Lung (tissue), 12 donors: ENCODE data around the gene TYMP. TPM values are rescaled to one million over a fixed set of nuclear protein-coding genes. Genes with fewer than 3 reads are reported as not detected.

ENCODE experiments used
- ATAC-seq: fragments of 200-7000 bp; cut with Tn5 transposase; one replicate; pipeline ENCODE4 v1.9.1; 2020; ENCODE audit warnings: moderate number of reproducible peaks; ENCODE audit not compliant: insufficient read depth, low FRiP score
- DNase-seq, 3 donors: peaks; one replicate each; pipeline ENCODE4 v3.0.0-alpha.2; 2013 to 2017
- H3K27ac ChIP-seq, 2 donors: one replicate each; pipeline ENCODE4 v1.5.1; 2013; ENCODE audit warnings: mild to moderate bottlenecking in 2 of 2, moderate library complexity in 2 of 2, control low read depth in 1 of 2, inconsistent platforms in 1 of 2, low read depth in 1 of 2, low read length in 1 of 2
- H3K27me3 ChIP-seq, 3 donors: one replicate each; pipeline ENCODE4 v1.5.1; 2013; ENCODE audit warnings: low read length in 2 of 3; ENCODE audit not compliant: control insufficient read depth in 3 of 3, insufficient read depth in 3 of 3
- H3K36me3 ChIP-seq, 4 donors: one replicate each; pipeline ENCODE4 v1.5.1; 2013; ENCODE audit warnings: low read length in 4 of 4, mild to moderate bottlenecking in 1 of 4, moderate library complexity in 1 of 4; ENCODE audit not compliant: control insufficient read depth in 4 of 4, insufficient read depth in 4 of 4
- H3K4me1 ChIP-seq, 5 donors: one replicate each; pipeline ENCODE4 v1.5.1; 2013; ENCODE audit warnings: low read length in 5 of 5, mild to moderate bottlenecking in 2 of 5, moderate library complexity in 1 of 5; ENCODE audit not compliant: control insufficient read depth in 5 of 5, insufficient read depth in 5 of 5
- H3K4me3 ChIP-seq: one replicate; pipeline ENCODE4 v1.5.1; 2013; ENCODE audit warnings: mild to moderate bottlenecking, control low read depth, moderate library complexity
- H3K9ac ChIP-seq, 2 donors: one replicate each; pipeline ENCODE4 v1.5.1; 2013; ENCODE audit warnings: low read length in 2 of 2, control low read depth in 1 of 2; ENCODE audit not compliant: insufficient read depth in 1 of 2
- H3K9me3 ChIP-seq, 4 donors: one replicate each; pipeline ENCODE4 v1.5.1; 2013; ENCODE audit warnings: low read length in 3 of 4, mild to moderate bottlenecking in 1 of 4, moderate library complexity in 1 of 4; ENCODE audit not compliant: control insufficient read depth in 4 of 4, insufficient read depth in 3 of 4
- WGBS, 2 donors: extraction: QIAGEN DNeasy Blood & Tissue Kit; methylation state at CpG; one replicate each; pipeline ENCODE4 v1.1.7; 2013; 5-methylcytosine and 5-hydroxymethylcytosine counted together
- polyA plus RNA-seq, 2 donors: library from polyadenylated mRNA; stranded (reverse); fragments of 200-250 nt; gene quantifications; one replicate each; pipeline ENCODE4 v1.2.1, GENCODE V29; 2013
- total RNA-seq, 2 donors: library from RNA; depleted of rRNA in 1 of 2; stranded (reverse); fragments of >200 nt in 1 of 2; gene quantifications; one replicate each; pipeline ENCODE4 v1.2.1, GENCODE V29; 2014 to 2021
- TF ChIP-seq, protein P1 (sequence below): IDR thresholded peaks from 2 replicates; pipeline ENCODE4 v1.5.1; 2012; ENCODE audit warnings: mild to moderate bottlenecking; ENCODE audit errors: control extremely low read depth, extremely low read depth
- donor health status: control.
- donor health status: control.
- donor health status: Bipolar disorder and iron deficiency.
- donor health status: healthy.
- donor health status: DM: yes; HTN: yes; CAD: no.

TYMP gene
- total and polyA plus RNA-seq, 4 donors: 52.7 to 641 (median 233) TPM

DNA sequence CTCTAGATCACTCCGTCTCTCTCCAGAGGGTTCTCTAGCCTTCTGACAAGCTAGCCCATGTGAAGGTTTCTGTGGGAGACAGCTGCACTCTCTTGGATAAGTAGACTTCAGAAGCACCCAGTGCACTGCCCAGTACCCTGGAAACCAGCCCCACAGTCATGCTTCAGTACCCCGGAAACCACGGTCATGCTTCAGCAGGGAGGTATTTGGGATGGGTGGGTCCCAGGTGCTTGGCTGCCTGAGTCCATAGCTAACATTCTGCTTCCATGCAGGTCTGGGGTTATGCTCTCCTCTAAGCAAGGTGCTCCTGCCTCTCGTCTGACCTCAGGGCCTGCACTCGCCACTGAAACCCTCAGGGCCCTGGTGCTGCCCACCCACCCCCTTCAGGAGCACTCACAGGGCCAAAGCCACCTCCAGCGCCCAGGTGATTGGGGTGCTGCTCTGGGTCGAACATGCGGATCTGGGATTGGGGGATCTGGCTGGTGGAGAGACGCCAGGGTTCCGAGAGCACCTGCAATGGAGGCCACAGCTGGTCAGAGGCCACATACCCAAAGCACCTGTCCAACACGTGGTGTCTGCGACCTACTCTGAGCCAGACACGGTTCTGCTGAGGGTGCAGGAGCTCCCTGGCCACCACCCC is 40.2 kb upstream of the TYMP start:
- H3K9me3 ChIP-seq: no peaks in the 10 kb centered on the region
- H3K9ac ChIP-seq: no peak overlapping the region
- WGBS, 2 donors: 91 to 97% methylated on average over 13 of the region's 13 CpGs
- TF ChIP-seq, protein P1, sequence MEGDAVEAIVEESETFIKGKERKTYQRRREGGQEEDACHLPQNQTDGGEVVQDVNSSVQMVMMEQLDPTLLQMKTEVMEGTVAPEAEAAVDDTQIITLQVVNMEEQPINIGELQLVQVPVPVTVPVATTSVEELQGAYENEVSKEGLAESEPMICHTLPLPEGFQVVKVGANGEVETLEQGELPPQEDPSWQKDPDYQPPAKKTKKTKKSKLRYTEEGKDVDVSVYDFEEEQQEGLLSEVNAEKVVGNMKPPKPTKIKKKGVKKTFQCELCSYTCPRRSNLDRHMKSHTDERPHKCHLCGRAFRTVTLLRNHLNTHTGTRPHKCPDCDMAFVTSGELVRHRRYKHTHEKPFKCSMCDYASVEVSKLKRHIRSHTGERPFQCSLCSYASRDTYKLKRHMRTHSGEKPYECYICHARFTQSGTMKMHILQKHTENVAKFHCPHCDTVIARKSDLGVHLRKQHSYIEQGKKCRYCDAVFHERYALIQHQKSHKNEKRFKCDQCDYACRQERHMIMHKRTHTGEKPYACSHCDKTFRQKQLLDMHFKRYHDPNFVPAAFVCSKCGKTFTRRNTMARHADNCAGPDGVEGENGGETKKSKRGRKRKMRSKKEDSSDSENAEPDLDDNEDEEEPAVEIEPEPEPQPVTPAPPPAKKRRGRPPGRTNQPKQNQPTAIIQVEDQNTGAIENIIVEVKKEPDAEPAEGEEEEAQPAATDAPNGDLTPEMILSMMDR: no peak
- H3K4me1 ChIP-seq: no peaks in the 10 kb centered on the region
- DNase-seq (no peak), ATAC-seq (no peak)
- no peak overlapping the region for H3K4me3 ChIP-seq
- H3K27ac ChIP-seq: no peak overlapping the region
- no peaks in the 10 kb centered on the region for H3K27me3 ChIP-seq
- peaks cover 0 to 8% (median 0%) of the 10 kb centered on the region in 4 donors for H3K36me3 ChIP-seq

DNA sequence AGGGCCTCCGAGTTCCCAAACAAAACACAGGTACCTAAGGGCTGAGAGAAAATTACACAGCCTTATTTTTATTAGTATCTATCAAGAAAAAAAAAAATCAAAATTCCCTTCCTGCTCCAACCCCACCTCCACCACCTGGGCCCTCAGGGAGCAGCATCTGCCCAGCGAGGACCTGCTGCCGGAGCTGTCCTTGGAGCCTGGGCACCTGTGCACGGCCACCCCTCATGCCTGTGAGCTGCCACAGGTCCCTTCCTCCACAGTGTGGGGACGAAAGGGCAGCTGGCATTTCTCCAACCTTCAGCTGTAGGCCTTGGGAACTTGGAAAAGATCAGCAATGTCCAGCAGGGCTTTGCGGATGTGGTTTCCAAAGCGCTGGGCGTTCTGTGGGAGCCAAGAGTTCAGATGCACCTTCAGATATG is 39.2 kb upstream of the TYMP start:
- DNase-seq: no peak

DNA sequence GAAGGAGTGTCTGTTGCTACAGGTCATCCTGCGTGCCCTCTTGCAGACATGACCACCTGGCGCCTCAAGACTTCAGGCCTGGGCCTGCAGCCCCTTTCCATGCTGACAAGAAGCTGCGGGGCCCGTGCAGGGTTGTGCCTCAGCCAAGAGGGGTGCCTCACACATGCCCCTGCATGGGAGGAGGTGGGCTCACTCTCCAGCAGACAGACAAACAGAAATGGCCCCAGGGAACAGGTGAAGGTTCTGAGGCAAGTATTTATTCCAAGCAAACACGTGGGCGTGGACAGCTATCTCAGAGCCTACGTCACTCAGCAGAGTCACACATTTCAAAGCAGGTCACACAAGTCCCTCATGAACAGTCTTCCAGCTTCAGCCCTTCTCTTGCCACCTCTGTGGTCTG is 38.8 kb upstream of the TYMP start:
- H3K9me3 ChIP-seq: no peaks in the 10 kb centered on the region
- peaks cover 0 to under 1% (median 0%) of the 10 kb centered on the region in 5 donors for H3K4me1 ChIP-seq
- ATAC-seq (no peak), DNase-seq (peak in 1 of 3 donors; percentile 29)
- H3K36me3 ChIP-seq: peaks cover 0 to 8% (median 0%) of the 10 kb centered on the region in 4 donors
- TF ChIP-seq, protein P1: no peak
- H3K27ac ChIP-seq: no peak overlapping the region
- WGBS, 2 donors: 84 to 87% methylated on average over 7 of the region's 7 CpGs
- no peak overlapping the region for H3K4me3 ChIP-seq
- H3K9ac ChIP-seq: no peak overlapping the region
- no peaks in the 10 kb centered on the region for H3K27me3 ChIP-seq

More for the DNA sequence above, 39.2 kb upstream of the TYMP start:
- TF ChIP-seq, protein P1: no peak
- no peaks in the 10 kb centered on the region for H3K4me1 ChIP-seq
- H3K27ac ChIP-seq: no peak overlapping the region
- 89 to 92% methylated on average over 8 of the region's 8 CpGs for WGBS, 2 donors
- H3K4me3 ChIP-seq: no peak overlapping the region
- H3K9me3 ChIP-seq: no peaks in the 10 kb centered on the region
- no peaks in the 10 kb centered on the region for H3K27me3 ChIP-seq
- no peak for ATAC-seq
- peaks cover 0 to 8% (median 0%) of the 10 kb centered on the region in 4 donors for H3K36me3 ChIP-seq
- no peak overlapping the region for H3K9ac ChIP-seq
